ENCODE data around the gene SGIP1.

The SGIP1 gene

GRCh38 chr1:66750577-66750976, 216.6 kb downstream of the SGIP1 start:
- TF ChIP-seq CTCF (IDR thresholded peaks at IDR 0.05; ENCODE audit: unreplicated experiment in 3 of 3): no peak
- Mint-ChIP-seq H3K4me1 (peaks cover 9% of the 10 kb centered on the region), H3K36me3 (ENCODE audit: low read depth) (no peaks in the 10 kb centered on the region), H3K27ac (no peak overlapping the region), H3K9me3 (no peaks in the 10 kb centered on the region), H3K27me3 (ENCODE audit: low read depth) (peaks cover 21% of the 10 kb centered on the region), H3K4me3 (no peak overlapping the region)

GRCh38 chr1:66751160-66751559, 217.2 kb downstream of the SGIP1 start:
- H3K4me1 Mint-ChIP-seq: peaks cover 9% of the 10 kb centered on the region
- no peak for TF ChIP-seq CTCF (IDR thresholded peaks at IDR 0.05; ENCODE audit: unreplicated experiment in 3 of 3)
- H3K27ac Mint-ChIP-seq: no peak overlapping the region
- peaks cover 21% of the 10 kb centered on the region for H3K27me3 Mint-ChIP-seq (ENCODE audit: low read depth)
- no peaks in the 10 kb centered on the region for H3K36me3 Mint-ChIP-seq (ENCODE audit: low read depth)
- H3K4me3 Mint-ChIP-seq: no peak overlapping the region
- H3K9me3 Mint-ChIP-seq: no peaks in the 10 kb centered on the region

- peaks cover 21% of the 10 kb centered on the region for H3K27me3 Mint-ChIP-seq (ENCODE audit: low read depth)
- no peak within 1 kb of the TSS for H3K27ac Mint-ChIP-seq
- peaks cover 9% of the 10 kb centered on the region for H3K4me1 Mint-ChIP-seq
- no peaks in the 10 kb centered on the region for H3K9me3 Mint-ChIP-seq
- peak within 1 kb of the TSS; percentile 77 to 84 (median 77) for H3K4me3 Mint-ChIP-seq
- no peaks in the 10 kb centered on the region for H3K36me3 Mint-ChIP-seq (ENCODE audit: low read depth)
- peak in 1 of 3 experiments; percentile 18 for TF ChIP-seq CTCF (IDR thresholded peaks at IDR 0.05; ENCODE audit: unreplicated experiment in 3 of 3)
These were observed 218.1 kb downstream of the SGIP1 start, which contains the start of gene DYNLT5 for GRCh38 chr1:66752000-66752592. Gene DYNLT5 (plus strand): TSS chr1:66752459. CDS start chr1:66754659, 2,200 bp downstream.

- peak overlapping the region; percentile 77 to 84 (median 77) for H3K4me3 Mint-ChIP-seq
- TF ChIP-seq CTCF (IDR thresholded peaks at IDR 0.05; ENCODE audit: unreplicated experiment in 3 of 3): no peak
- peaks cover 12% of the 10 kb centered on the region for H3K4me1 Mint-ChIP-seq
- H3K27me3 Mint-ChIP-seq (ENCODE audit: low read depth): peaks cover 21% of the 10 kb centered on the region
- H3K36me3 Mint-ChIP-seq (ENCODE audit: low read depth): no peaks in the 10 kb centered on the region
- H3K27ac Mint-ChIP-seq: no peak overlapping the region
- no peaks in the 10 kb centered on the region for H3K9me3 Mint-ChIP-seq
These were observed 218.9 kb downstream of the SGIP1 start for GRCh38 chr1:66752671-66753371.

- H3K4me1 Mint-ChIP-seq: peaks cover 15% of the 10 kb centered on the region
- peaks cover 4% of the 10 kb centered on the region for H3K9me3 Mint-ChIP-seq
- no peak overlapping the region for H3K4me3 Mint-ChIP-seq
- peaks cover 4% of the 10 kb centered on the region for H3K27me3 Mint-ChIP-seq (ENCODE audit: low read depth)
- TF ChIP-seq CTCF (IDR thresholded peaks at IDR 0.05; ENCODE audit: unreplicated experiment in 3 of 3): no peak
- H3K27ac Mint-ChIP-seq: no peak overlapping the region
- no peaks in the 10 kb centered on the region for H3K36me3 Mint-ChIP-seq (ENCODE audit: low read depth)
These were observed 223.8 kb downstream of the SGIP1 start for GRCh38 chr1:66757722-66758240.
